ENCODE results near the gene PTH2R.

The PTH2R gene

GRCh38 chr2:208463721-208464120 is 57.1 kb downstream of the PTH2R start:
- TF ChIP-seq CTCF (IDR thresholded peaks at IDR 0.05; ENCODE audit: low read depth, low read length, missing control alignments) = no peak
- DNase-seq (ENCODE audit: low read depth) = no peak
- in situ Hi-C loops (cut with HindIII; ENCODE audit: low sequenced_read_pairs) = no loop called here
- H3K4me3 ChIP-seq (ENCODE audit: low read depth, low read length) = no peak overlapping the region

- in situ Hi-C loops (cut with HindIII; ENCODE audit: low sequenced_read_pairs) = no loop called here
- no peak overlapping the region for H3K4me3 ChIP-seq (ENCODE audit: low read depth, low read length)
- no peak for DNase-seq (ENCODE audit: low read depth)
- TF ChIP-seq CTCF (IDR thresholded peaks at IDR 0.05; ENCODE audit: low read depth, low read length, missing control alignments) = no peak
Measured at GRCh38 chr2:208464205-208464604, 57.6 kb downstream of the PTH2R start.

GRCh38 chr2:208466151-208466919 is 59.7 kb downstream of the PTH2R start:
- in situ Hi-C loops (cut with HindIII; ENCODE audit: low sequenced_read_pairs) = no loop called here
- peak; percentile 47 for TF ChIP-seq CTCF (IDR thresholded peaks at IDR 0.05; ENCODE audit: low read depth, low read length, missing control alignments)
- no peak for DNase-seq (ENCODE audit: low read depth)
- H3K4me3 ChIP-seq (ENCODE audit: low read depth, low read length) = no peak overlapping the region

GRCh38 chr2:208466920-208467298 is 60.3 kb downstream of the PTH2R start:
- no peak overlapping the region for H3K4me3 ChIP-seq (ENCODE audit: low read depth, low read length)
- in situ Hi-C loops (cut with HindIII; ENCODE audit: low sequenced_read_pairs) = no loop called here
- DNase-seq (ENCODE audit: low read depth) = no peak
- TF ChIP-seq CTCF (IDR thresholded peaks at IDR 0.05; ENCODE audit: low read depth, low read length, missing control alignments) = no peak

- TF ChIP-seq CTCF (IDR thresholded peaks at IDR 0.05; ENCODE audit: low read depth, low read length, missing control alignments) = no peak
- in situ Hi-C loops (cut with HindIII; ENCODE audit: low sequenced_read_pairs) = no loop called here
- DNase-seq (ENCODE audit: low read depth) = no peak
- no peak overlapping the region for H3K4me3 ChIP-seq (ENCODE audit: low read depth, low read length)
Measured at GRCh38 chr2:208467564-208467963, 61.0 kb downstream of the PTH2R start.

GRCh38 chr2:208477741-208478140 is 71.1 kb downstream of the PTH2R start:
- in situ Hi-C loops (cut with HindIII; ENCODE audit: low sequenced_read_pairs) = no loop called here
- no peak for TF ChIP-seq CTCF (IDR thresholded peaks at IDR 0.05; ENCODE audit: low read depth, low read length, missing control alignments)
- H3K4me3 ChIP-seq (ENCODE audit: low read depth, low read length) = no peak overlapping the region
- DNase-seq (ENCODE audit: low read depth) = no peak

All from astrocyte of the cerebellum (primary cell).